HepG2 (cell line): ENCODE measurements around the gene THRAP3.

Experiments
- DMAP1 ChIP-seq: IDR thresholded peaks from 2 replicates; pipeline ENCODE4 v1.6.1; 2016
- HDAC6 ChIP-seq: fragments of 200-600 bp; sonication (generic); IDR thresholded peaks from 2 replicates; pipeline ENCODE4 v1.7.0; 2017; ENCODE audit warnings: mild to moderate bottlenecking, antibody characterized with exemption, low read length, low read depth
- RBFOX2 ChIP-seq: fragments of 200-400 bp; formaldehyde crosslinking; IDR thresholded peaks from 2 replicates; pipeline ENCODE4 v1.6.1; 2017; ENCODE audit warnings: low read depth, mild to moderate bottlenecking, low read length
- ZBTB38 ChIP-seq: sonication (generic); formaldehyde crosslinking; IDR thresholded peaks from 2 replicates; pipeline ENCODE4 v1.5.1; 2020; ENCODE audit warnings: mild to moderate bottlenecking, missing genetic modification reagents
- ZNF101 ChIP-seq: sonication (generic); formaldehyde crosslinking; IDR thresholded peaks from 2 replicates; pipeline ENCODE4 v1.4.0; 2020; ENCODE audit warnings: mild to moderate bottlenecking, low read depth, missing genetic modification reagents, borderline replicate concordance
- ZNF761 ChIP-seq: sonication (generic); formaldehyde crosslinking; conservative IDR thresholded peaks from 2 replicates; pipeline ENCODE4 v1.4.0; 2020; ENCODE audit warnings: mild to moderate bottlenecking, missing genetic modification reagents
- TF ChIP-seq, protein P1 (sequence below): IDR thresholded peaks from 2 replicates; pipeline ENCODE4 v1.4.0; 2020; ENCODE audit warnings: mild to moderate bottlenecking, missing genetic modification reagents
- TF ChIP-seq, protein P2 (sequence below): sonication (generic); formaldehyde crosslinking; IDR thresholded peaks from 2 replicates; pipeline ENCODE4 v1.5.0; 2020; ENCODE audit warnings: mild to moderate bottlenecking, missing genetic modification reagents, moderate library complexity
- TF ChIP-seq, protein P3 (sequence below): sonication (generic); formaldehyde crosslinking; IDR thresholded peaks from 2 replicates; pipeline ENCODE4 v1.5.0; 2020; ENCODE audit warnings: mild to moderate bottlenecking, missing genetic modification reagents

DNA sequence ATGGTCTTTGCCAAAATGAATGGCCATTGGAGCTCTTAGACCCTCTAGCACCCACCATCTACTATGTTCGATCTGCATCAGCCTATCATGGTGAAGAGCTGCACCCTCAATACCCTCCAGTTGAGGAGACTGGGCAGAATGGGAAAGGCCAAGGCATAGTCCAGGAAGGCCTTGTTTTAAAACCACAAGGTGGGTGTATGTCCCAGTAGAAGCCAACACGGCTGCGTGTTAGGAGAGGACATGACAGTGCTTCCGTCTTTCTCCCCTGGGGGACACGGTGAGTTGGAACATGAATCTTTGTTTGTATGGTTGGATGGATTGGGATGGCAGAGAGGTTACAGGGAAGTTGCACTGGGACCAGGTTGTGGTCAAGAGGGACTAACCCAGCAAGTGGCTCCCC lies 63.4 kb downstream of the THRAP3 start:
- TF ChIP-seq ZNF101, result no peak
- no peak for TF ChIP-seq ZNF761 (CRISPR knock-in tag)
- TF ChIP-seq DMAP1 (CRISPR knock-in tag), result no peak
- TF ChIP-seq, protein P1, sequence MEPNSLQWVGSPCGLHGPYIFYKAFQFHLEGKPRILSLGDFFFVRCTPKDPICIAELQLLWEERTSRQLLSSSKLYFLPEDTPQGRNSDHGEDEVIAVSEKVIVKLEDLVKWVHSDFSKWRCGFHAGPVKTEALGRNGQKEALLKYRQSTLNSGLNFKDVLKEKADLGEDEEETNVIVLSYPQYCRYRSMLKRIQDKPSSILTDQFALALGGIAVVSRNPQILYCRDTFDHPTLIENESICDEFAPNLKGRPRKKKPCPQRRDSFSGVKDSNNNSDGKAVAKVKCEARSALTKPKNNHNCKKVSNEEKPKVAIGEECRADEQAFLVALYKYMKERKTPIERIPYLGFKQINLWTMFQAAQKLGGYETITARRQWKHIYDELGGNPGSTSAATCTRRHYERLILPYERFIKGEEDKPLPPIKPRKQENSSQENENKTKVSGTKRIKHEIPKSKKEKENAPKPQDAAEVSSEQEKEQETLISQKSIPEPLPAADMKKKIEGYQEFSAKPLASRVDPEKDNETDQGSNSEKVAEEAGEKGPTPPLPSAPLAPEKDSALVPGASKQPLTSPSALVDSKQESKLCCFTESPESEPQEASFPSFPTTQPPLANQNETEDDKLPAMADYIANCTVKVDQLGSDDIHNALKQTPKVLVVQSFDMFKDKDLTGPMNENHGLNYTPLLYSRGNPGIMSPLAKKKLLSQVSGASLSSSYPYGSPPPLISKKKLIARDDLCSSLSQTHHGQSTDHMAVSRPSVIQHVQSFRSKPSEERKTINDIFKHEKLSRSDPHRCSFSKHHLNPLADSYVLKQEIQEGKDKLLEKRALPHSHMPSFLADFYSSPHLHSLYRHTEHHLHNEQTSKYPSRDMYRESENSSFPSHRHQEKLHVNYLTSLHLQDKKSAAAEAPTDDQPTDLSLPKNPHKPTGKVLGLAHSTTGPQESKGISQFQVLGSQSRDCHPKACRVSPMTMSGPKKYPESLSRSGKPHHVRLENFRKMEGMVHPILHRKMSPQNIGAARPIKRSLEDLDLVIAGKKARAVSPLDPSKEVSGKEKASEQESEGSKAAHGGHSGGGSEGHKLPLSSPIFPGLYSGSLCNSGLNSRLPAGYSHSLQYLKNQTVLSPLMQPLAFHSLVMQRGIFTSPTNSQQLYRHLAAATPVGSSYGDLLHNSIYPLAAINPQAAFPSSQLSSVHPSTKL, result no peak
- TF ChIP-seq, protein P2, sequence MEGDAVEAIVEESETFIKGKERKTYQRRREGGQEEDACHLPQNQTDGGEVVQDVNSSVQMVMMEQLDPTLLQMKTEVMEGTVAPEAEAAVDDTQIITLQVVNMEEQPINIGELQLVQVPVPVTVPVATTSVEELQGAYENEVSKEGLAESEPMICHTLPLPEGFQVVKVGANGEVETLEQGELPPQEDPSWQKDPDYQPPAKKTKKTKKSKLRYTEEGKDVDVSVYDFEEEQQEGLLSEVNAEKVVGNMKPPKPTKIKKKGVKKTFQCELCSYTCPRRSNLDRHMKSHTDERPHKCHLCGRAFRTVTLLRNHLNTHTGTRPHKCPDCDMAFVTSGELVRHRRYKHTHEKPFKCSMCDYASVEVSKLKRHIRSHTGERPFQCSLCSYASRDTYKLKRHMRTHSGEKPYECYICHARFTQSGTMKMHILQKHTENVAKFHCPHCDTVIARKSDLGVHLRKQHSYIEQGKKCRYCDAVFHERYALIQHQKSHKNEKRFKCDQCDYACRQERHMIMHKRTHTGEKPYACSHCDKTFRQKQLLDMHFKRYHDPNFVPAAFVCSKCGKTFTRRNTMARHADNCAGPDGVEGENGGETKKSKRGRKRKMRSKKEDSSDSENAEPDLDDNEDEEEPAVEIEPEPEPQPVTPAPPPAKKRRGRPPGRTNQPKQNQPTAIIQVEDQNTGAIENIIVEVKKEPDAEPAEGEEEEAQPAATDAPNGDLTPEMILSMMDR (CRISPR knock-in tag), result no peak
- TF ChIP-seq ZBTB38, result no peak
- TF ChIP-seq, protein P3, sequence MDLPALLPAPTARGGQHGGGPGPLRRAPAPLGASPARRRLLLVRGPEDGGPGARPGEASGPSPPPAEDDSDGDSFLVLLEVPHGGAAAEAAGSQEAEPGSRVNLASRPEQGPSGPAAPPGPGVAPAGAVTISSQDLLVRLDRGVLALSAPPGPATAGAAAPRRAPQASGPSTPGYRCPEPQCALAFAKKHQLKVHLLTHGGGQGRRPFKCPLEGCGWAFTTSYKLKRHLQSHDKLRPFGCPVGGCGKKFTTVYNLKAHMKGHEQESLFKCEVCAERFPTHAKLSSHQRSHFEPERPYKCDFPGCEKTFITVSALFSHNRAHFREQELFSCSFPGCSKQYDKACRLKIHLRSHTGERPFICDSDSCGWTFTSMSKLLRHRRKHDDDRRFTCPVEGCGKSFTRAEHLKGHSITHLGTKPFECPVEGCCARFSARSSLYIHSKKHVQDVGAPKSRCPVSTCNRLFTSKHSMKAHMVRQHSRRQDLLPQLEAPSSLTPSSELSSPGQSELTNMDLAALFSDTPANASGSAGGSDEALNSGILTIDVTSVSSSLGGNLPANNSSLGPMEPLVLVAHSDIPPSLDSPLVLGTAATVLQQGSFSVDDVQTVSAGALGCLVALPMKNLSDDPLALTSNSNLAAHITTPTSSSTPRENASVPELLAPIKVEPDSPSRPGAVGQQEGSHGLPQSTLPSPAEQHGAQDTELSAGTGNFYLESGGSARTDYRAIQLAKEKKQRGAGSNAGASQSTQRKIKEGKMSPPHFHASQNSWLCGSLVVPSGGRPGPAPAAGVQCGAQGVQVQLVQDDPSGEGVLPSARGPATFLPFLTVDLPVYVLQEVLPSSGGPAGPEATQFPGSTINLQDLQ (CRISPR knock-in tag), result no peak
- TF ChIP-seq RBFOX2, result no peak
- TF ChIP-seq HDAC6, result no peak
